Type B pancreatic cell (in vitro differentiated cells): ENCODE measurements around the gene CLDN4. TPM values are rescaled to one million over a fixed set of nuclear protein-coding genes. Genes with fewer than 3 reads are reported as not detected.
"Not testable (repeated sequence)": the region's sequence is repeated elsewhere in the genome, so short reads cannot be mapped to it uniquely, and the experiment has no call there.

Experiments used
- DNase-seq: peaks from one replicate; pipeline ENCODE4 v3.0.0; 2021; ENCODE audit warnings: mixed read lengths; ENCODE audit not compliant: unreplicated experiment; ENCODE audit errors: extremely low spot score
- H3K27ac Mint-ChIP-seq: 2 replicates; pipeline ENCODE4 v1.8.0; 2021; ENCODE audit warnings: mild to moderate bottlenecking, mixed read lengths
- H3K27me3 Mint-ChIP-seq: 2 replicates; pipeline ENCODE4 v1.8.0; 2021; ENCODE audit warnings: mixed read lengths
- H3K36me3 Mint-ChIP-seq: 2 replicates; pipeline ENCODE4 v1.8.0; 2021; ENCODE audit warnings: mixed read lengths
- H3K4me1 Mint-ChIP-seq: one replicate; pipeline ENCODE4 v1.8.0; 2021; ENCODE audit warnings: mixed read lengths; ENCODE audit not compliant: unreplicated experiment
- H3K4me3 Mint-ChIP-seq: 2 replicates; pipeline ENCODE4 v1.8.0; 2021; ENCODE audit warnings: mild to moderate bottlenecking, mixed read lengths
- H3K9me3 Mint-ChIP-seq: 2 replicates; pipeline ENCODE4 v1.8.0; 2021; ENCODE audit warnings: mixed read lengths
- total RNA-seq: library from RNA; stranded (reverse); gene quantifications from 2 replicates; pipeline ENCODE4 v1.2.1, GENCODE V29; 2021; ENCODE audit warnings: low replicate concordance
- TF ChIP-seq, protein P1 (sequence below): fragments of 200-600 bp; sonication (generic); conservative IDR thresholded peaks from 2 replicates; pipeline ENCODE4 v1.5.0; 2021; ENCODE audit warnings: antibody characterized with exemption, mild to moderate bottlenecking

The CLDN4 gene
- total RNA-seq, 1 donor from 2014 or later: 223 TPM

DNA sequence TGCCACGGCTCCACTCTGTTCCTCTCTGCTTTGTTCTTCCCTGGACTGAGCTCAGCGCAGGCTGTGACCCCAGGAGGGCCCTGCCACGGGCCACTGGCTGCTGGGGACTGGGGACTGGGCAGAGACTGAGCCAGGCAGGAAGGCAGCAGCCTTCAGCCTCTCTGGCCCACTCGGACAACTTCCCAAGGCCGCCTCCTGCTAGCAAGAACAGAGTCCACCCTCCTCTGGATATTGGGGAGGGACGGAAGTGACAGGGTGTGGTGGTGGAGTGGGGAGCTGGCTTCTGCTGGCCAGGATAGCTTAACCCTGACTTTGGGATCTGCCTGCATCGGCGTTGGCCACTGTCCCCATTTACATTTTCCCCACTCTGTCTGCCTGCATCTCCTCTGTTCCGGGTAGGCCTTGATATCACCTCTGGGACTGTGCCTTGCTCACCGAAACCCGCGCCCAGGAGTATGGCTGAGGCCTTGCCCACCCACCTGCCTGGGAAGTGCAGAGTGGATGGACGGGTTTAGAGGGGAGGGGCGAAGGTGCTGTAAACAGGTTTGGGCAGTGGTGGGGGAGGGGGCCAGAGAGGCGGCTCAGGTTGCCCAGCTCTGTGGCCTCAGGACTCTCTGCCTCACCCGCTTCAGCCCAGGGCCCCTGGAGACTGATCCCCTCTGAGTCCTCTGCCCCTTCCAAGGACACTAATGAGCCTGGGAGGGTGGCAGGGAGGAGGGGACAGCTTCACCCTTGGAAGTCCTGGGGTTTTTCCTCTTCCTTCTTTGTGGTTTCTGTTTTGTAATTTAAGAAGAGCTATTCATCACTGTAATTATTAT is 1.2 kb downstream of the CLDN4 start:
- Mint-ChIP-seq H3K9me3 (no peaks in the 10 kb centered on the region), H3K27me3 (peaks cover 21% of the 10 kb centered on the region), H3K4me1 (peaks cover 29% of the 10 kb centered on the region), H3K27ac (peak overlapping the region; percentile 100), H3K4me3 (peak overlapping the region; percentile 95), H3K36me3 (peaks cover 3% of the 10 kb centered on the region)
- DNase-seq: peak; percentile 81
- TF ChIP-seq, protein P1, sequence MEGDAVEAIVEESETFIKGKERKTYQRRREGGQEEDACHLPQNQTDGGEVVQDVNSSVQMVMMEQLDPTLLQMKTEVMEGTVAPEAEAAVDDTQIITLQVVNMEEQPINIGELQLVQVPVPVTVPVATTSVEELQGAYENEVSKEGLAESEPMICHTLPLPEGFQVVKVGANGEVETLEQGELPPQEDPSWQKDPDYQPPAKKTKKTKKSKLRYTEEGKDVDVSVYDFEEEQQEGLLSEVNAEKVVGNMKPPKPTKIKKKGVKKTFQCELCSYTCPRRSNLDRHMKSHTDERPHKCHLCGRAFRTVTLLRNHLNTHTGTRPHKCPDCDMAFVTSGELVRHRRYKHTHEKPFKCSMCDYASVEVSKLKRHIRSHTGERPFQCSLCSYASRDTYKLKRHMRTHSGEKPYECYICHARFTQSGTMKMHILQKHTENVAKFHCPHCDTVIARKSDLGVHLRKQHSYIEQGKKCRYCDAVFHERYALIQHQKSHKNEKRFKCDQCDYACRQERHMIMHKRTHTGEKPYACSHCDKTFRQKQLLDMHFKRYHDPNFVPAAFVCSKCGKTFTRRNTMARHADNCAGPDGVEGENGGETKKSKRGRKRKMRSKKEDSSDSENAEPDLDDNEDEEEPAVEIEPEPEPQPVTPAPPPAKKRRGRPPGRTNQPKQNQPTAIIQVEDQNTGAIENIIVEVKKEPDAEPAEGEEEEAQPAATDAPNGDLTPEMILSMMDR: no peak

DNA sequence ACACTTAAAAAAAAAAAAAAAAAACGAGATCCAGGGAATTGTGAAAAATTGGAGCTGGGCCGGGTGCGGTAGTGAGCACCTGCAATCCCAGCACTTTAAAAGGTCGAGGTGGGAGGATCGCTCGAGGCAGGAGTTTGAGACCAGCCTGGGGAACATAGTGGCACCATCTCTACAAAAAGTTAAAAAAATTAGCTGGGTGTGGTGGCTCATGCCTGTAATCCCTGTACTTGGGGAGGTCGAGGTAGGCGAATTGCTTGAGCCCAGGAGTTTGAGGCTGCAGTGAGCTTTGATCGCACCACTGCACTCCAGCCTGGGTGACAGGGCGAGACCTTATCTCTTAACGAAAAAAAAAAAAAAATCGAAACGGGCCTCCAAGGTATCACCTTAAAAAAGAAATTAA is 2.0 kb downstream of the CLDN4 start:
- Mint-ChIP-seq H3K4me1 (peaks cover 21% of the 10 kb centered on the region), H3K36me3 (peaks cover 3% of the 10 kb centered on the region), H3K27me3 (peaks cover 21% of the 10 kb centered on the region), H3K4me3 (peak overlapping the region; percentile 95), H3K27ac (peak overlapping the region; percentile 100), H3K9me3 (no peaks in the 10 kb centered on the region)
- no peak for DNase-seq
- TF ChIP-seq, protein P1: no peak

DNA sequence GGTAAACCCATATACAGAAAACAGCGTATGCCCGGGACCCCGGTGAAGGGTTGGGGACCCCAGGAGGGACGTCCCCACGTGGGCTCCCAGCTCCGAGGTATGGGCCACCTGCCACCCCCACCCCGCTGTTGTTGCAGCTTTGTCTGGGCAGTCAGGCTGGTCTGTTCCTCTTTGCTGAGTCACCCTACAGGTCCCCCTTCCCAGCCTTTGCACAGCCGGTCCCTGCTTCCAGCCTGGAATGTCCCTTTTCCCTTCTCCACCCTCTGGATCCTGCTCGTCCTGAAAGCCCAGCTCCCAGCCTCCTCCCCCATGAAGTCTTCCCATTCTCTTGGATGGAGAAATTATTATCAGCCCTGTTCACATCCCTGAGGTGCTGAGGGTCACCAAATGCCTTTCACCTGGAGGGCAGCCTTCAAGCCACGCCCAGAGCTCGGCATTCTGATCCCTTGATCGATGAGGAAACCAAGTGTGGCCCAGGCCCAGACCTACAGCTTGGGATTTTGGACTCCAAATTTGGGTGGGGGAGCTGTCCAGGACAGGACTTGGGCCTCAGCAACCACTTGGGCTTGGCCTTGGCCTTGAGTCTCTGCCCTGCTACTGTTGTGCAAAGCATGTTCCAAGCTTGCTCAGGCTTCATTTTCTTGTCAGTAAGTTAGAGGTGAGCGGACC is 2.6 kb downstream of the CLDN4 start:
- Mint-ChIP-seq H3K4me3 (peak overlapping the region; percentile 95), H3K27me3 (peaks cover 21% of the 10 kb centered on the region), H3K9me3 (no peaks in the 10 kb centered on the region), H3K27ac (peak overlapping the region; percentile 100), H3K4me1 (peaks cover 17% of the 10 kb centered on the region), H3K36me3 (peaks cover 3% of the 10 kb centered on the region)
- no peak for DNase-seq
- TF ChIP-seq, protein P1: no peak

DNA sequence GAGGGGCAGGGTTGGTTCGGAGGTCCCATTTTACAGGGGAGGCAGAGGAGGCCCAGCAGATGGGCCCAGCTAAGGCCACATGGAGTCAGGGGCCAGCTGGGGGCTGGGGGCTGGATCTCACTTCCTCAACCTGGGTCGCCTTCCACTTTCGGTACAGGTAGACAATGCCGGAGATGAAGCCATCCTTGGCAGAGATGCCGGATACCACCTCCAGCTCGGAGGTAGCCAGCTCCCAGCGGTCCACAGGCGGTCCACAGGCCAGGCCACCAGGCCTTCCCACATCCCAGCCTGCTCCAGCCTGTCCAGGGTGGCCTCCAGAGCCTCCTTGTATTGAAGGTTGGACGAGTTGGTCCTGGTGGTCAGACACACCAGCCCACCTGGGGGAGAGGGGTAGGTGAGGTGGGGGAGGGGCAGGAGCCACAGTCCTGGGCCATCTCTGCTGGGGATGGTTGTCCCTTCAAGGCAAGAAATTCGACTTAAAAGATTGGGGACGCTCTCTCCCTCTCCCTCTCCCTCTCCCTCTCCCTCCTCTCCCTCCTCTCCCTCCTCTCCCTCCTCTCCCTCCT is 3.9 kb downstream of the CLDN4 start:
- TF ChIP-seq, protein P1: no peak
- Mint-ChIP-seq H3K36me3 (peaks cover 3% of the 10 kb centered on the region), H3K4me1 (peaks cover 10% of the 10 kb centered on the region), H3K27me3 (peaks cover 21% of the 10 kb centered on the region), H3K27ac (peak overlapping the region; percentile 100), H3K4me3 (peak overlapping the region; percentile 95), H3K9me3 (no peaks in the 10 kb centered on the region)
- no peak for DNase-seq

DNA sequence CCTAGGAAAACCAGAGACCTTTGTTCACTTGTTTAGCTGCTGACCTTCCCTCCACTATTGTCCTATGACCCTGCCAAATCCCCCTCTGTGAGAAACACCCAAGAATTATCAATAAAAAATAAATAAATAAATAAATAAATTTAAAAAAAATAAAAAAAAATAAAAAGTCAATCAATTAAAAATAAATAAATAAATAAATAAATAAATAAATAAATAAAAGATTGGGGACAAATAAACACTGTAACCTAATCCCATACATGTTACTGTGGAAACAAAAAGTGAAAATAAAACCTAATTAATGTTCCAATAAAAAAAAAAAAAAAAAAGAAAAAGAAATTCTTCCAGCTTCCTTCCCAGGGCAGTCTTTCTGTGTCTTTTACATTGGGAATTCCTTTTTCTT is 6.4 kb downstream of the CLDN4 start:
- H3K36me3 Mint-ChIP-seq, H3K9me3 Mint-ChIP-seq, H3K4me1 Mint-ChIP-seq, DNase-seq, H3K4me3 Mint-ChIP-seq, H3K27ac Mint-ChIP-seq: not testable (repeated sequence)
- peaks cover 11% of the 10 kb centered on the region for H3K27me3 Mint-ChIP-seq

DNA sequence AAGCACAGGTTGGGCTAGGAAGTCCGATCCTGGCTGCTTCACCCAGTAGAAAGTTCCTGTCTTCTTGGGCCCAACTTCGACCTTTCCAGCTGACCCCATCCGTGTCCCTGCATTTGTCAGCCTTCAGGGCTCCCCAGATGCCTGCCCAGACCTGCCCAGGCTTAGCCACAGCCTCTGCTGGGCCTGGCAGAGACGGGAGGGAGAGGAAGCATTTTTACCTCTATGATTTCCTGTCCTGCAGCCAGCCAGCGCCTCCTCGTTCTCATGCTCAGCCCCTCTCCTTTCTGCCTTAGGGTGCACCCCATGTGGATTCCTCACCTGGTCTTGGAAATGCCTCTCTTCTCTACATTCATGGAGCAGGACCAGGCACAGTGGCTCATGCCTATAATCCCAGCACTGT is 7.8 kb downstream of the CLDN4 start:
- TF ChIP-seq, protein P1: no peak
- peaks cover under 1% of the 10 kb centered on the region for H3K27me3 Mint-ChIP-seq
- no peaks in the 10 kb centered on the region for H3K9me3 Mint-ChIP-seq
- H3K27ac Mint-ChIP-seq: peak overlapping the region; percentile 54
- peak overlapping the region; percentile 13 for H3K4me3 Mint-ChIP-seq
- H3K36me3 Mint-ChIP-seq: peaks cover under 1% of the 10 kb centered on the region
- H3K4me1 Mint-ChIP-seq: peaks cover under 1% of the 10 kb centered on the region
- no peak for DNase-seq
